ENCODE measurements around the gene COL19A1. TPM values are rescaled to one million over a fixed set of nuclear protein-coding genes. Genes with fewer than 3 reads are reported as not detected.

Gene COL19A1
- total RNA-seq, 1 donor = 1.3 TPM

- no peak for DNase-seq (ENCODE audit: low read depth)
- TF ChIP-seq CTCF (IDR thresholded peaks at IDR 0.05; ENCODE audit: insufficient read depth, low read depth, low read length) = no peak
- no peak overlapping the region for H3K4me3 ChIP-seq (ENCODE audit: low read depth, low read length)
Measured at GRCh38 chr6:70168681-70169377, 302.5 kb downstream of the COL19A1 start.

- DNase-seq (ENCODE audit: low read depth) = peak; percentile 5
- TF ChIP-seq CTCF (IDR thresholded peaks at IDR 0.05; ENCODE audit: insufficient read depth, low read depth, low read length) = no peak
- no peak overlapping the region for H3K4me3 ChIP-seq (ENCODE audit: low read depth, low read length)
Measured at GRCh38 chr6:70171236-70171635, 304.9 kb downstream of the COL19A1 start.

- DNase-seq (ENCODE audit: low read depth) = no peak
- no peak for TF ChIP-seq CTCF (IDR thresholded peaks at IDR 0.05; ENCODE audit: insufficient read depth, low read depth, low read length)
- no peak overlapping the region for H3K4me3 ChIP-seq (ENCODE audit: low read depth, low read length)
Measured at GRCh38 chr6:70172252-70172651, 305.9 kb downstream of the COL19A1 start.

GRCh38 chr6:70175770-70176169 lies 309.4 kb downstream of the COL19A1 start:
- no peak overlapping the region for H3K4me3 ChIP-seq (ENCODE audit: low read depth, low read length)
- TF ChIP-seq CTCF (IDR thresholded peaks at IDR 0.05; ENCODE audit: insufficient read depth, low read depth, low read length) = no peak
- no peak for DNase-seq (ENCODE audit: low read depth)

- no peak overlapping the region for H3K4me3 ChIP-seq (ENCODE audit: low read depth, low read length)
- TF ChIP-seq CTCF (IDR thresholded peaks at IDR 0.05; ENCODE audit: insufficient read depth, low read depth, low read length) = no peak
Measured at GRCh38 chr6:70176842-70177550, 310.6 kb downstream of the COL19A1 start.

GRCh38 chr6:70180183-70180900 lies 314.0 kb downstream of the COL19A1 start:
- no peak for DNase-seq (ENCODE audit: low read depth)
- TF ChIP-seq CTCF (IDR thresholded peaks at IDR 0.05; ENCODE audit: insufficient read depth, low read depth, low read length) = no peak
- no peak overlapping the region for H3K4me3 ChIP-seq (ENCODE audit: low read depth, low read length)

More at GRCh38 chr6:70176842-70177550, 310.6 kb downstream of the COL19A1 start:
- DNase-seq (ENCODE audit: low read depth) = no peak

Data from fibroblast of villous mesenchyme (primary cell).